ENCODE measurements around the gene REEP6. TPM values are rescaled to one million over a fixed set of nuclear protein-coding genes. Genes with fewer than 3 reads are reported as not detected.

The REEP6 gene
- total and polyA plus RNA-seq, 2 of the 8 experiments (the other 6 are each of a cell fraction or from before 2014, with no cell fraction given), result 12.6 to 20.7 TPM

DNA sequence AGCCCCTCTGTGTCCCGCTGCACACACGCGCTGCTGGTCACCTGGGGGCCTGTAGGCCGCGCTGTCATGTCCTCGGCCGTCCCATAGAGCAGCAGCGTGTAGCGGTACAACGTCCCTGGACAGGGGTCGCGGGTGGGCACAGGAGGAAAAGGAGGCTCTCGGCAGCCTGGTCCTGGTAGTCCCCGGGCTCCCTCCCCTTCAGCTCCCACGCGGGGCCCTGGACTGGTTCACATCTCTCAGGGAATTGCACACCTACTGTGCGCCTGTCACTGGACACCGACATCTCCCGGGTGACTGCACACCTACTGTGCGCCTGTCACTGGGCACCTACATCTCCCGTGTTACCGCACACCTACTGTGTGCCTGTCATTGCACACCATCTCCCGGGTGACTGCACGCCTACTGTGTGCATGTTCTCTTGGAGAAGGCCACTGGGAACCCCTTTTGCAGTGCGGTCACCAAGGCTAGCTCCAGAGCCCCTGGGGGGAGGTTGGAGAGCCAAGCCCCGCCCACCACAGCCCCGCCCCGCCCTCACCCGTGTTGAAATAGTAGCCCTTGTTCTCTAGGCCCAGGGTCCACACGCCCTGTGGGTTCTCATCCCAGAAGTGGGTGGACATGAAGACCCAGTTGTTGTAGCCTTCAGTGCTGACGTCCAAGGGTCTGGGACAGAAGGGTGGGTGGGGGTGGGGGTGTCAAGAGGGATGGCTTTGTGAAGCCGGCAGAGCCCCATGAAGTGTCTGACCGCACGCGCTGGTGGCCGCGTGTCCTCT, 8.4 kb upstream of the REEP6 start:
- no peak overlapping the region for H3K56ac ChIP-seq (replicated peaks; ENCODE audit: insufficient read length, low read depth, low read length)
- no peak overlapping the region for H3K9ac ChIP-seq (replicated peaks in 1 of 4; ENCODE audit: extremely low read depth in 1 of 4, low read depth in 3 of 4, low read length in 3 of 4)
- no peak overlapping the region for H2AK5ac ChIP-seq (ENCODE audit: low read depth, low read length)
- no peak overlapping the region for H3K4ac ChIP-seq (replicated peaks; ENCODE audit: insufficient read length, low read depth, low read length)
- no peak overlapping the region for H2AFZ ChIP-seq (ENCODE audit: low read length)
- ChIA-PET CTCF (ENCODE audit: partially characterized antibody) (interaction anchor here (0.7 to 0.8 kb wide), 3 partner anchors 17 to 34 kb away, joined by 3 to 4 read pairs (median 3); no protein-coding TSS in a partner anchor), POLR2A (ENCODE audit: partially characterized antibody) (interaction anchor here (0.8 to 1.0 kb wide), 2 partner anchors 14 to 24 kb away, joined by 3 read pairs; no protein-coding TSS in a partner anchor)
- H3K27me3 ChIP-seq (replicated peaks in 1 of 4; ENCODE audit: control insufficient read depth in 3 of 4, extremely low read depth in 1 of 4, insufficient read depth in 3 of 4, low read length in 3 of 4), result no peaks in the 10 kb centered on the region
- no peak overlapping the region for H4K91ac ChIP-seq (replicated peaks; ENCODE audit: insufficient read length, low read length)
- no peaks in the 10 kb centered on the region for H3K4me1 ChIP-seq (replicated peaks in 1 of 4; ENCODE audit: control insufficient read depth in 3 of 4, insufficient read depth in 4 of 4, low read length in 3 of 4)
- DNase-seq (ENCODE audit: low read depth in 1 of 2, low spot score in 2 of 2) (no peak), FAIRE-seq (no peak)
- no peaks in the 10 kb centered on the region; the same call in 1 of the 2 replicates for H3K79me1 ChIP-seq (ENCODE audit: low read depth, low read length)
- no peak overlapping the region for H2BK120ac ChIP-seq (replicated peaks; ENCODE audit: low read depth, low read length)
- no peaks in the 10 kb centered on the region; a peak in 1 of 8 replicates for H3K36me3 ChIP-seq (ENCODE audit: control insufficient read depth in 2 of 4, insufficient read depth in 4 of 4, low read length in 3 of 4)
- H3K23ac ChIP-seq (ENCODE audit: insufficient read length), result no peak overlapping the region
- H3K4me2 ChIP-seq (ENCODE audit: insufficient read depth in 1 of 2, low read depth in 2 of 2, low read length in 2 of 2), result no peak overlapping the region
- H3K14ac ChIP-seq (ENCODE audit: insufficient read length), result no peak overlapping the region
- peaks cover 5% of the 10 kb centered on the region; the same call in 1 of the 2 replicates for H3K23me2 ChIP-seq (ENCODE audit: low read depth, low read length)
- H2BK15ac ChIP-seq (ENCODE audit: low read length), result no peak overlapping the region
- H3K9me3 ChIP-seq (ENCODE audit: insufficient read depth in 2 of 2, low read depth in 1 of 2, low read length in 1 of 2), result no peaks in the 10 kb centered on the region
- H4K5ac ChIP-seq (ENCODE audit: insufficient read length, low read depth, low read length), result no peak overlapping the region
- H2BK5ac ChIP-seq (ENCODE audit: low read depth, low read length), result no peak overlapping the region
- H4K8ac ChIP-seq (ENCODE audit: extremely low read depth, insufficient read depth, low read length), result peak overlapping the region; percentile 68
- H2BK20ac ChIP-seq (ENCODE audit: low read length), result no peak overlapping the region
- H4K20me1 ChIP-seq (replicated peaks in 1 of 2; ENCODE audit: control insufficient read depth in 1 of 2, insufficient read depth in 2 of 2, low read length in 2 of 2), result no peaks in the 10 kb centered on the region
- no peak overlapping the region for H3K4me3 ChIP-seq (ENCODE audit: extremely low read depth in 1 of 4, insufficient read depth in 2 of 4, low read depth in 3 of 4, low read length in 4 of 4)
- H3K79me2 ChIP-seq (ENCODE audit: control insufficient read depth in 1 of 2, insufficient read depth in 2 of 2, low read length in 2 of 2), result no peaks in the 10 kb centered on the region
- H2BK12ac ChIP-seq (ENCODE audit: low read depth, low read length), result no peak overlapping the region
- H3K18ac ChIP-seq (ENCODE audit: extremely low read depth, low read length), result no peak overlapping the region
- 86% methylated on average over 36 of the region's 37 CpGs; no CpG with 5 or more reads in 1 of the 2 experiments for WGBS, 2 experiments (ENCODE audit: extremely low coverage in 1 of 2, insufficient coverage in 1 of 2, insufficient read length in 1 of 2, insufficient replicate concordance in 2 of 2, low coverage in 1 of 2, low lambda C conversion rate in 2 of 2, missing lambda C conversion rate in 1 of 2)
- H3K27ac ChIP-seq (ENCODE audit: low read depth, low read length), result no peak overlapping the region
- TF ChIP-seq CHD2 (IDR thresholded peaks at IDR 0.05; ENCODE audit: low read length) (no peak), ZNF274 (IDR thresholded peaks at IDR 0.05; ENCODE audit: borderline replicate concordance, extremely low read depth, low read length) (no peak), EZH2 (IDR thresholded peaks at IDR 0.05; ENCODE audit: low read depth, low read length, severe bottlenecking) (no peak), E2F6 (IDR thresholded peaks at IDR 0.05) (no peak), POLR2A (IDR thresholded peaks at IDR 0.05; ENCODE audit: control extremely low read depth in 1 of 2, low read depth in 2 of 2, low read length in 2 of 2) (no peak), ASH2L (IDR thresholded peaks at IDR 0.05; ENCODE audit: low read length) (no peak), RNF2 (IDR thresholded peaks at IDR 0.05; ENCODE audit: borderline replicate concordance, low read depth, low read length, missing control alignments, poor library complexity, severe bottlenecking) (no peak), JUND (IDR thresholded peaks at IDR 0.05; ENCODE audit: low read length) (no peak), KDM1A (IDR thresholded peaks at IDR 0.05; ENCODE audit: borderline replicate concordance, low read length) (no peak)

Data from H1 (cell line).